ENCODE measurements around the gene NDUFA11. TPM values are rescaled to one million over a fixed set of nuclear protein-coding genes. Genes with fewer than 3 reads are reported as not detected.

NDUFA11 gene
- total RNA-seq, 1 donor from 2014 or later = 211 TPM

DNA sequence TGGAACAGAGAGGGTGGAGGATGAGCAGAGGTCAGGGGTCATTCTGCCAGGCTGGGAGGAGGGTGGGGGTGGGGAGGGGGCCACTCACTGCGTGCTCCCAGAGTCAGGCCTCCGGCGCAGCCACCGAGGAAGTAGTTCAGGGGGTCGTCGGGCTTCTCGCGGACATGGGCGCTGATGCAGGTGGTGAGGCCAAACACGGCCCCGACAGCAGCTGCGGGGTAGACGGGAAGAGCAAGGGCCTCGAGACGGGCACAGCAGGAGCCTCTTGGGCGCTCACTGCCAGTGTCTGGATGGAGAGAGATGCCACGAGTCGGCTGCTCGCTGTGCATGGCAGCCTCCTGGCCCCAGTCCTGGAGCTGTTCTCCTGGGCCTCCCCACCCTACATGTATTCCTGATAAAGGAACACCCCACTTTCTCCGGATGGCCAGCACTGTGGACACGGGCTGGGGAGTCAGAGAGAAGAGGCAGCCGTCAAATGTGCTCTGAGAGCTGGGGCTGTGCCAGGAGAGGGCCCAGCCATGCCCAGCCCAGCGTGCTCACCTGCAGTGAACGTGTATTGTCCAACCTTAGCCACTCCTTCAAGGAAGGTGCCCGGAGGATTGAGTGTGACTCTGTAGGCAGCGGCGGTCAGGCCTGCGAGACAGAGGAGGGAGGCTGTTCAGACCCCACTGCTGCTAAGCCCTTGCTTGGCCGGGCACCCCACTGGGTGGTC, 7.1 kb downstream of the NDUFA11 start:
- Mint-ChIP-seq H3K27me3 (ENCODE audit: unreplicated experiment) (peaks cover 8% of the 10 kb centered on the region), H3K27ac (ENCODE audit: unreplicated experiment) (no peak overlapping the region), H3K4me1 (ENCODE audit: unreplicated experiment) (no peaks in the 10 kb centered on the region), H3K4me3 (ENCODE audit: unreplicated experiment) (no peak overlapping the region), H3K9me3 (ENCODE audit: unreplicated experiment) (no peaks in the 10 kb centered on the region), H3K36me3 (ENCODE audit: low read depth, unreplicated experiment) (no peaks in the 10 kb centered on the region)
- no peak for TF ChIP-seq CTCF (IDR thresholded peaks at IDR 0.05; ENCODE audit: unreplicated experiment)
- DNase-seq (ENCODE audit: low spot score) = no peak

GRCh38 chr19:5895890-5896289, 7.7 kb downstream of the NDUFA11 start:
- TF ChIP-seq CTCF (IDR thresholded peaks at IDR 0.05; ENCODE audit: unreplicated experiment) = no peak
- Mint-ChIP-seq H3K9me3 (ENCODE audit: unreplicated experiment) (no peaks in the 10 kb centered on the region), H3K4me1 (ENCODE audit: unreplicated experiment) (no peaks in the 10 kb centered on the region), H3K36me3 (ENCODE audit: low read depth, unreplicated experiment) (no peaks in the 10 kb centered on the region), H3K27me3 (ENCODE audit: unreplicated experiment) (peaks cover 4% of the 10 kb centered on the region), H3K27ac (ENCODE audit: unreplicated experiment) (no peak overlapping the region), H3K4me3 (ENCODE audit: unreplicated experiment) (no peak overlapping the region)
- no peak for DNase-seq (ENCODE audit: low spot score)

GRCh38 chr19:5895409-5895808, 8.2 kb downstream of the NDUFA11 start:
- Mint-ChIP-seq H3K4me1 (ENCODE audit: unreplicated experiment) (no peaks in the 10 kb centered on the region), H3K9me3 (ENCODE audit: unreplicated experiment) (no peaks in the 10 kb centered on the region), H3K4me3 (ENCODE audit: unreplicated experiment) (no peak overlapping the region), H3K27ac (ENCODE audit: unreplicated experiment) (no peak overlapping the region), H3K27me3 (ENCODE audit: unreplicated experiment) (peaks cover 4% of the 10 kb centered on the region), H3K36me3 (ENCODE audit: low read depth, unreplicated experiment) (no peaks in the 10 kb centered on the region)
- no peak for DNase-seq (ENCODE audit: low spot score)
- TF ChIP-seq CTCF (IDR thresholded peaks at IDR 0.05; ENCODE audit: unreplicated experiment) = no peak

DNA sequence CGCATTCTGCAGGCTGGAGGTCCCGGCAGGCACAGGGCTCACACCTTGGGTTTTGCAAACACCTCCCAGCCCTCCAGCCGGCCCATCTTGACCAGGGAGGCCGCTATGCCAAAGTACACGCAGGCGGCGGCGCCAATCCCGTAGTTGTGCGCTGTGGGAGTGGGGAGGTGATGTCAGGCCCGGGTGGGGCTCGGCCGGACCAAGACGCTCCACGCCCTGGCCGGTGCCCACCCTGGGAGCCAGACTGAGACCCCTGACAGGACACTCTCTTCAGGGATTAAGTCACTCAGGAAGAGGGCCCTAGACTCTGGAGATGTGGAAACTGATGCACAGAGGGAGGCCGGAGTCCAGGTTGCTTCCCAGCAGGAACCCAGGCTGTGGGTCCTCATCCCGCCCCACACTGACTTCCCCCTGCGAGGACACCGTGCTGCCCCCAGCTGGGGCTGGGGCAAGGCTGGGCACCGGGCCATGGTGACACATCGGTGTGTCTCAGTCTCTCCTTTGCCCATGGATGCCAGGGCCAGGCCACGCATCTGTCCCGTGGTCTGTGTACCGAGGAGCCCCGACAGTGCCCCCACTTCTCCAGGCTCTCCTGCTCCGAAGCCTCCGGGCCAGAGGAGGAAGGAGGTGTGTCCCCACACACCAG, 8.8 kb downstream of the NDUFA11 start:
- Mint-ChIP-seq H3K4me3 (ENCODE audit: unreplicated experiment) (no peak overlapping the region), H3K27ac (ENCODE audit: unreplicated experiment) (no peak overlapping the region), H3K4me1 (ENCODE audit: unreplicated experiment) (no peaks in the 10 kb centered on the region), H3K36me3 (ENCODE audit: low read depth, unreplicated experiment) (no peaks in the 10 kb centered on the region), H3K9me3 (ENCODE audit: unreplicated experiment) (no peaks in the 10 kb centered on the region), H3K27me3 (ENCODE audit: unreplicated experiment) (peaks cover 4% of the 10 kb centered on the region)
- no peak for TF ChIP-seq CTCF (IDR thresholded peaks at IDR 0.05; ENCODE audit: unreplicated experiment)
- no peak for DNase-seq (ENCODE audit: low spot score)

All from endothelial cell (in vitro differentiated cells).